Heart right ventricle (tissue), 16 donors: ENCODE measurements around the gene HTRA3. TPM values are rescaled to one million over a fixed set of nuclear protein-coding genes. Genes with fewer than 3 reads are reported as not detected.

ENCODE experiments used
- ATAC-seq, 8 donors: fragments of 200-7000 bp; cut with Tn5 transposase; one replicate each; pipeline ENCODE4 v1.9.1; 2020; ENCODE audit warnings: mild to moderate bottlenecking in 8 of 8, moderate library complexity in 8 of 8, moderate number of reproducible peaks in 1 of 8
- DNase-seq, 2 donors: peaks; one replicate each; pipeline ENCODE4 v3.0.0-alpha.2; 2020
- H3K27ac ChIP-seq, 10 donors: fragments of 200-600 bp; sonication (generic) in 2 of 10; one replicate each; pipeline versions ENCODE4 v1.5.0 to v1.8.0; 2020 to 2022; ENCODE audit warnings: mild to moderate bottlenecking in 3 of 10
- H3K27me3 ChIP-seq, 7 donors: fragments of 200-600 bp; one replicate each; pipeline ENCODE4 v1.8.0; 2021 to 2022; ENCODE audit warnings: mild to moderate bottlenecking in 2 of 7
- H3K36me3 ChIP-seq, 9 donors: fragments of 200-600 bp; sonication (generic) in 1 of 9; one replicate each; pipeline versions ENCODE4 v1.5.0 to v1.8.0; 2020 to 2022; ENCODE audit warnings: mild to moderate bottlenecking in 2 of 9
- H3K4me1 ChIP-seq, 9 donors: fragments of 200-600 bp; sonication (generic) in 1 of 9; one replicate each; pipeline versions ENCODE4 v1.5.0 to v1.8.0; 2020 to 2022; ENCODE audit warnings: mild to moderate bottlenecking in 4 of 9
- H3K4me3 ChIP-seq, 10 donors: fragments of 200-600 bp; sonication (generic) in 2 of 10; one replicate each; pipeline versions ENCODE4 v1.5.0 to v1.8.0; 2020 to 2022; ENCODE audit warnings: mild to moderate bottlenecking in 7 of 10, moderate library complexity in 2 of 10
- H3K9me3 ChIP-seq, 11 donors: fragments of 200-600 bp in 10 of 11; sonication (generic) in 2 of 11; one replicate each; pipeline versions ENCODE4 v1.5.0 to v1.8.0; 2013 to 2022; ENCODE audit warnings: mild to moderate bottlenecking in 2 of 11, control low read depth in 1 of 11, moderate library complexity in 1 of 11
- WGBS, 2 donors: extraction: QIAGEN DNeasy Blood & Tissue Kit; methylation state at CpG; one replicate each; pipeline ENCODE4 v1.1.7; 2013; ENCODE audit warnings: inconsistent platforms in 1 of 2; 5-methylcytosine and 5-hydroxymethylcytosine counted together
- intact Hi-C, 10 donors: fragments of 100-400 bp; cut with DNase I; formaldehyde crosslinking; loops; one replicate each; pipeline versions ENCODE4 v1.11.1 to v1.14.2; 2022
- polyA plus RNA-seq, 2 donors: library from polyadenylated mRNA; stranded (reverse); fragments of 200-250 nt; gene quantifications; one replicate each; pipeline ENCODE4 v1.2.3, GENCODE V29; 2013
- total RNA-seq, 10 donors: library from RNA; stranded (reverse); fragmentation: NEBNext Ultra II Directional in 3 of 10; extraction: Animal tissue kit (Norgen Biotek cat#: 25700) in 3 of 10; gene quantifications; one replicate each; pipeline versions ENCODE4 v1.2.1 to v1.2.4, GENCODE V29; 2021 to 2023
- TF ChIP-seq, protein P1 (sequence below), 9 donors: fragments of 200-600 bp; sonication (generic) in 2 of 9; IDR thresholded peaks; one replicate each; pipeline versions ENCODE4 v1.5.0 to v1.8.0; 2021 to 2022; ENCODE audit warnings: antibody characterized with exemption in 9 of 9, mild to moderate bottlenecking in 5 of 9, moderate library complexity in 1 of 9
- donor health status: Arrhythmogenic right ventricular cardiomyopathy.
- donor health status: ischemic (EF 13 %, LVEDD 7.1; RV severe dilation, severe dysfunction).
- donor health status: healthy with polysubstance abuse.
- donor health status: DM: no; HTN: yes; CAD: no.
- donor health status: DM: no; HTN: no; CAD: no.
- donor health status: ischemic (EF 25% LVEDD 6.9; RV normal size, moderate dysfunction).
- donor health status: ischemic (EF 25% LVEDD 5.7; RV mildly dilated, moderate dysfunction).
- donor health status: healthy.
- donor health status: DM: yes; HTN: yes; CAD: no.
- donor health status: Ischemic cardiomyopathy.
- donor health status: ischemic (EF 35%, LVEDD 5.7; RV mildly dilated, moderate dysfunction).
- donor health status: nonischemic (EF 11% LVEDD 7.7; RV severe dilation, severe dysfunction).
- donor health status: DM: yes; HTN: yes; CAD: no.
- donor health status: PGD.
- donor health status: ischemic (EF 29% LVEDD 5.4; RV normal size, mild dysfunction).
- donor health status: nonischemic (EF 23%, LVEDD 6.1; RV moderate dilation, normal function).

HTRA3 gene
- total and polyA plus RNA-seq, 12 donors = 20.2 to 82.5 (median 54.2) TPM

DNA sequence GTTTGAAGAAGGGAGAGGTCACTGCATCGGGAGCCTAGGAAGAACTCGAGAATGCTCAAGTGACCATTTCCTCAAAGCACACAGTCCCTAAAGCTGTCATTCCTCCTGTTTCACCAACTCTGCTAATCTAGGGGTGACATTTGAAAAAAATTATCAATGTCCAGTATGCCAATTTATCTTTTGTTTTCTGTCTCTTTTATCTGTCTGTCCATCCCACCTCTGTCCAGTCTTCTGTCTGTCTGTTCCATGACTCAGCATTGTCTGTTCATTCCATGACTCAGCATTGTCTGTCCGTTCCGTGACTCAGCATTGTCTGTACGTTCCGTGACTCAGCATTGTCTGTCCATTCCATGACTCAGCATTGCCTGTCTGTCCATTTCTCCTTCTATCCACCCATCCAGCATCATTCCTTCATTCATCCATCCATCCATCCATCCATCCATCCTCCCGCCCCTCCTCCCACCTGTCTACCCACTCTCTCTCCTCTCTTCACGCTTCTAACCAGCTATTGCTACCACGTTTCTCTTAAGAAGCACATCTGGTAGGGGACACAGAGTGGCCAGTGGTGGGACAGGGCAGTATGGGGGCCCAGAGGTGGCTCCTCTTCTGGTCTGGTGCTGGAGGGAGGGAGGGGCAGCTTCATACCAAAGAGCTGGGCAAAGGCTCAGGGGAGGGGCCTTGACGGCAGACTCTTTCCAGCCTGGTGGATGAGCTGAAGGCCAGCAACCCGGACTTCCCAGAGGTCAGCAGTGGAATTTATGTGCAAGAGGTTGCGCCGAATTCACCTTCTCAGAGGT, 34.1 kb downstream of the HTRA3 start:
- ATAC-seq = peak in 1 of 8 donors; percentile 23
- 80 to 84% methylated on average over 13 of the region's 13 CpGs for WGBS, 2 donors

DNA sequence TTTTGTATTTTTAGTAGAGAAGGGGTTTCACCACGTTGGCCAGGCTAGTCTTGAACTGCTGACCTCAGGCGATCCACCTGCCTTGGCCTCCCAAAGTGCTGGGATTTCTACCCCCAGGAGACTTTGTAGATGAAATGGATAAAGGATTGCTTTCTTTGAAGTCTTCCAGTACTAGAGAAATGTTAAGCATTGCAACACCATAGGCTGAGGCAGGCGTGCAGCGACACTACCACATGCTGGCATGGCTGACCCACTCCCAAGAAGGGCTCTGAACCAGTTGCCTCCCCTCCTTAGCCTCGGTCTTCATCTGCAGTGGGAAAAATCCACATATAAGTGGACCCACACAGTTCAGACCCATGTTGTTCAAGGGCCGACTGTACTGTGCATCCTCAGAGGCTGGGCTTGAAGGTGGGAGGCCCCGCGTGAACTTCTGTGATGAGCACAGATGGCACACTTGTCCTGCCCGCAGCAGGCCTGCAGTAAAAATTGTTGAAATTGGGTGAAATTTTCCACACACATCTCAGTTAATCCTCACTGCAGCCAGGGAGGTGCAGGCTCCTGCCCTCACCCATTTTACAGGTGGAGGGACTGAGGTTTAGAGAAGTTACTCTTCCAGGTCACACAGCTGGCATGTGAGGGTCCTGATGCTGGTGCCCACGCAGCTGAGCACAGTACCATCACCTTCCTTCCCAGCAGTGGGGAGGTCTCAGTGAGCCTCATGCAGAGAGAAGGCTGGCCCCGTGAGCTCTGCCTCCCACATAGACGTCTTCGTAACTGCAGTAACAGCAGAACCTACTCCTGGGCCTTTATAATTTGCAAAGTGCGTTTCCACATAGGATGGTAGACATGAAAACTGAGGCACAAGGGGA, 35.5 kb downstream of the HTRA3 start:
- TF ChIP-seq, protein P1, sequence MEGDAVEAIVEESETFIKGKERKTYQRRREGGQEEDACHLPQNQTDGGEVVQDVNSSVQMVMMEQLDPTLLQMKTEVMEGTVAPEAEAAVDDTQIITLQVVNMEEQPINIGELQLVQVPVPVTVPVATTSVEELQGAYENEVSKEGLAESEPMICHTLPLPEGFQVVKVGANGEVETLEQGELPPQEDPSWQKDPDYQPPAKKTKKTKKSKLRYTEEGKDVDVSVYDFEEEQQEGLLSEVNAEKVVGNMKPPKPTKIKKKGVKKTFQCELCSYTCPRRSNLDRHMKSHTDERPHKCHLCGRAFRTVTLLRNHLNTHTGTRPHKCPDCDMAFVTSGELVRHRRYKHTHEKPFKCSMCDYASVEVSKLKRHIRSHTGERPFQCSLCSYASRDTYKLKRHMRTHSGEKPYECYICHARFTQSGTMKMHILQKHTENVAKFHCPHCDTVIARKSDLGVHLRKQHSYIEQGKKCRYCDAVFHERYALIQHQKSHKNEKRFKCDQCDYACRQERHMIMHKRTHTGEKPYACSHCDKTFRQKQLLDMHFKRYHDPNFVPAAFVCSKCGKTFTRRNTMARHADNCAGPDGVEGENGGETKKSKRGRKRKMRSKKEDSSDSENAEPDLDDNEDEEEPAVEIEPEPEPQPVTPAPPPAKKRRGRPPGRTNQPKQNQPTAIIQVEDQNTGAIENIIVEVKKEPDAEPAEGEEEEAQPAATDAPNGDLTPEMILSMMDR (IDR thresholded peaks at IDR 0.05) = no peak
- H3K9me3 ChIP-seq = peaks cover 0 to 10% (median 0%) of the 10 kb centered on the region in 11 donors
- peaks cover 14 to 39% (median 31%) of the 10 kb centered on the region in 9 donors for H3K4me1 ChIP-seq
- intact Hi-C loops = no loop called here
- 88 to 89% methylated on average over 14 of the region's 14 CpGs for WGBS, 2 donors
- DNase-seq (no peak), ATAC-seq (no peak)
- no peak overlapping the region for H3K4me3 ChIP-seq
- no peaks in the 10 kb centered on the region for H3K27me3 ChIP-seq
- peaks cover 0 to 31% (median 0%) of the 10 kb centered on the region in 9 donors for H3K36me3 ChIP-seq
- H3K27ac ChIP-seq = no peak overlapping the region

More for the DNA sequence above, 34.1 kb downstream of the HTRA3 start:
- H3K27me3 ChIP-seq = no peaks in the 10 kb centered on the region
- peaks cover 0 to 16% (median 0%) of the 10 kb centered on the region in 11 donors for H3K9me3 ChIP-seq
- no peak overlapping the region for H3K27ac ChIP-seq
- TF ChIP-seq, protein P1 (IDR thresholded peaks at IDR 0.05) = no peak
- intact Hi-C loops = no loop called here
- H3K36me3 ChIP-seq = peaks cover 0 to 31% (median 0%) of the 10 kb centered on the region in 9 donors
- H3K4me1 ChIP-seq = peaks cover 14 to 25% (median 20%) of the 10 kb centered on the region in 9 donors
- DNase-seq = no peak
- H3K4me3 ChIP-seq = no peak overlapping the region

DNA sequence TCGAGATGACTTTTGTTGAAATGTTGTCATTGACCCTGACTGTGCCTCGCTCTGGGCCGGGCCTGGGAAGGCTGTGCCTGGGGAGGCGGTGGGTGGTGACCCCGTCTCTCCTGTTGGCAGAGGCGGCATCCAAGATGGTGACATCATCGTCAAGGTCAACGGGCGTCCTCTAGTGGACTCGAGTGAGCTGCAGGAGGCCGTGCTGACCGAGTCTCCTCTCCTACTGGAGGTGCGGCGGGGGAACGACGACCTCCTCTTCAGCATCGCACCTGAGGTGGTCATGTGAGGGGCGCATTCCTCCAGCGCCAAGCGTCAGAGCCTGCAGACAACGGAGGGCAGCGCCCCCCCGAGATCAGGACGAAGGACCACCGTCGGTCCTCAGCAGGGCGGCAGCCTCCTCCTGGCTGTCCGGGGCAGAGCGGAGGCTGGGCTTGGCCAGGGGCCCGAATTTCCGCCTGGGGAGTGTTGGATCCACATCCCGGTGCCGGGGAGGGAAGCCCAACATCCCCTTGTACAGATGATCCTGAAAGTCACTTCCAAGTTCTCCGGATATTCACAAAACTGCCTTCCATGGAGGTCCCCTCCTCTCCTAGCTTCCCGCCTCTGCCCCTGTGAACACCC, 36.4 kb downstream of the HTRA3 start:
- peaks cover 0 to under 1% (median 0%) of the 10 kb centered on the region in 11 donors for H3K9me3 ChIP-seq
- peak; percentile 30 to 71 (median 59) for ATAC-seq
- H3K4me3 ChIP-seq = no peak overlapping the region
- H3K36me3 ChIP-seq = peaks cover 0 to 29% (median 0%) of the 10 kb centered on the region in 9 donors
- no peaks in the 10 kb centered on the region for H3K27me3 ChIP-seq
- 55 to 73% methylated on average over 35 of the region's 35 CpGs for WGBS, 2 donors
- intact Hi-C loops = no loop called here
- H3K4me1 ChIP-seq = peaks cover 14 to 42% (median 32%) of the 10 kb centered on the region in 9 donors
- TF ChIP-seq, protein P1 (IDR thresholded peaks at IDR 0.05) = peak in 7 of 9 donors; percentile 12 to 52 (median 30)
- peak overlapping the region in 3 of 10 donors; percentile 31 to 55 (median 51) for H3K27ac ChIP-seq
- peak; percentile 65 to 68 for DNase-seq
